ENCODE data around the gene MPDU1. TPM values are rescaled to one million over a fixed set of nuclear protein-coding genes. Genes with fewer than 3 reads are reported as not detected.

The MPDU1 gene
- total RNA-seq, 6 experiments from 2014 or later: 59.2 to 91.2 (median 68.6) TPM

DNA sequence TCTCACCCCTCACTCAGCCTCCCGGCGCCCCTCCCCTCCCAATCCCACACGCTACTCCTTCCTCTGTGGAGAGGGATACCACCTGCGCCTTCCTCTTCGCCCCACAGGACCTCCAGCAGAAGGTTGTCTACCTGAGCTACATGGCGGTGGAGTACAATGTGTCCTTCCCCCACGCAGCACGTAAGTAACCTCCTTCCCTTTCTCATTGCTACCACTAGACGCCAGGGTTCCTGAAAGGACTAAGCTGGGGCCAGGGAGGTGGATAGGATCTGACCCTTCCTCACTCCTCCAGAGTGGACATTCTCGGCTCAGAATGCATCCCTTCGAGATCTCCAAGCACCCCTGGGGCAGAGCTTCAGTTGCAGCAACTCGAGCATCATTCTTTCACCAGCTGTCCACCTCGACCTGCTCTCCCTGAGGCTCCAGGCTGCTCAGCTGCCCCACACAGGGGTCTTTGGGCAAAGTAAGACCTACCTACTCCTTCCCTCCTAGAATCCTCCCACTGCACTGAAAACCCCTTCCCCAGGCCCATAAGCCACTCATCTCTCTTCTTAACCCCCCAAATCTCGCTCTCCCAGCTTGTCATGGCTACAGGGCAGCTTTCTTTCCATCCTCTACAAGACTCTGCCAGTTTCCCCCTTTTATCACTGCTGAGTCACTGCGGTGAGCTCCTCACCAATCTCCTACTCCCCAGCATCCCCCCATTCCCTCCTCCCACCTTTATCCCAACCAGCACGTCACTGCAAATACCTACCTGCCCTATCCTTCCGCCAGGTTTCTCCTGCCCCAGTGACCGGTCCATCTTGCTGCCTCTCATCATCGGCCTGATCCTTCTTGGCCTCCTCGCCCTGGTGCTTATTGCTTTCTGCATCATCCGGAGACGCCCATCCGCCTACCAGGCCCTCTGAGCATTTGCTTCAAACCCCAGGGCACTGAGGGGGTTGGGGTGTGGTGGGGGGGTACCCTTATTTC, 2.8 kb upstream of the MPDU1 start:
- no peak for DNase-seq
- peaks cover 88% of the 10 kb centered on the region for H3K4me1 Mint-ChIP-seq (ENCODE audit: low read depth)
- H3K9me3 Mint-ChIP-seq: peaks cover 6% of the 10 kb centered on the region
- H3K27me3 Mint-ChIP-seq (ENCODE audit: insufficient read depth): peaks cover 44% of the 10 kb centered on the region
- H3K4me3 Mint-ChIP-seq: peak overlapping the region; percentile 71
- H3K36me3 Mint-ChIP-seq (ENCODE audit: low read depth): peaks cover 55% of the 10 kb centered on the region
- TF ChIP-seq, protein P1, sequence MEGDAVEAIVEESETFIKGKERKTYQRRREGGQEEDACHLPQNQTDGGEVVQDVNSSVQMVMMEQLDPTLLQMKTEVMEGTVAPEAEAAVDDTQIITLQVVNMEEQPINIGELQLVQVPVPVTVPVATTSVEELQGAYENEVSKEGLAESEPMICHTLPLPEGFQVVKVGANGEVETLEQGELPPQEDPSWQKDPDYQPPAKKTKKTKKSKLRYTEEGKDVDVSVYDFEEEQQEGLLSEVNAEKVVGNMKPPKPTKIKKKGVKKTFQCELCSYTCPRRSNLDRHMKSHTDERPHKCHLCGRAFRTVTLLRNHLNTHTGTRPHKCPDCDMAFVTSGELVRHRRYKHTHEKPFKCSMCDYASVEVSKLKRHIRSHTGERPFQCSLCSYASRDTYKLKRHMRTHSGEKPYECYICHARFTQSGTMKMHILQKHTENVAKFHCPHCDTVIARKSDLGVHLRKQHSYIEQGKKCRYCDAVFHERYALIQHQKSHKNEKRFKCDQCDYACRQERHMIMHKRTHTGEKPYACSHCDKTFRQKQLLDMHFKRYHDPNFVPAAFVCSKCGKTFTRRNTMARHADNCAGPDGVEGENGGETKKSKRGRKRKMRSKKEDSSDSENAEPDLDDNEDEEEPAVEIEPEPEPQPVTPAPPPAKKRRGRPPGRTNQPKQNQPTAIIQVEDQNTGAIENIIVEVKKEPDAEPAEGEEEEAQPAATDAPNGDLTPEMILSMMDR (IDR thresholded peaks at IDR 0.05): no peak
- peak overlapping the region; percentile 97 for H3K27ac Mint-ChIP-seq

DNA sequence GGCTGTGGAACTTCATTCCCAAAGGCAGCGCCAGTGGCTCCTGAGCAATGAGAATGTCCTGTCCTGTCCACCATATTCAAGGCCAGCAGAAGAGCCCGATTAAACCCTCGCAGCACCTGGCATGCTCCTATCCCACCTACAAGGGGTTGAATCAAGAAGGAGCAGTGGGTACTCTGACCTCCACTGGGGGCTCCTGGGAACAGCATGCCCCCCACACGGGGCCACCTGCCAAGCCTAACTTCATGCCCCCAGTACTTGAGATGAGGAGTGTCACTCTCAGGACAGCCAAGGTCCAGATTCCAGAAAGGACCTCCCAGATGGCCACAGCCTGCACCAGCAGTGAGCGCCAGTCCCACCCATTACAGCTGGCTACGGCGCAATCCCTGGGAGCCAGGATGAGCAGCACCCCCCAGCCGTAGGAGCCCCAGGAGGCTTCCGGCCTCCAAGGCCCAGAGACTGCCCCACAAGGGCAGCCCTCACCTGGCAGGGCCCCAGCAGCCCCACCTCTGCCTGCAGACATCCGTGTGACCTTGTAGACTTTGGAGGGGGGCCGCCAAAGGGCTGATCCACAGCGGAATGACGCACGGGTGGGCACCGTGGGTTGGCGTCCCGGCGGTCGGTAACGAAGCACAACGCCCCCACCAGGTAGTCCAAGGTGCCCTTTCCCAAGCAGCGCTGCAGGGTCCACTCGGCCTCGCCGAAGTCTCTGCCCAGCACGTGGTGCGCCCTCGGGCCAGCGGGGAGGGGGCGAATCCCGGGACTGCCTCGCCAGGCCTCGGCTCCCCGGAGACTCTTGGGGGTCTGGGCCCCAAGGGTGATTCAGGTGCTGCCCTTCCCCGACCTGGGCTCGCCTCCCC, 1.0 kb upstream of the MPDU1 start:
- Mint-ChIP-seq H3K27ac (peak overlapping the region; percentile 100), H3K4me1 (ENCODE audit: low read depth) (peaks cover 88% of the 10 kb centered on the region), H3K36me3 (ENCODE audit: low read depth) (peaks cover 42% of the 10 kb centered on the region), H3K9me3 (peaks cover 6% of the 10 kb centered on the region), H3K4me3 (peak overlapping the region; percentile 44), H3K27me3 (ENCODE audit: insufficient read depth) (peaks cover 35% of the 10 kb centered on the region)
- TF ChIP-seq, protein P1 (IDR thresholded peaks at IDR 0.05): peak; percentile 17; the same call in 1 of the 2 replicates
- DNase-seq: no peak

- Mint-ChIP-seq H3K4me3 (peak overlapping the region; percentile 75), H3K27ac (peak overlapping the region; percentile 94), H3K36me3 (ENCODE audit: low read depth) (peaks cover 32% of the 10 kb centered on the region), H3K27me3 (ENCODE audit: insufficient read depth) (peaks cover 9% of the 10 kb centered on the region), H3K4me1 (ENCODE audit: low read depth) (peaks cover 77% of the 10 kb centered on the region), H3K9me3 (no peaks in the 10 kb centered on the region)
- no peak for DNase-seq
- TF ChIP-seq, protein P1 (IDR thresholded peaks at IDR 0.05): peak; percentile 49; the same call in 1 of the 2 replicates
Measured at GRCh38 chr17:7586673-7587419, 3.2 kb downstream of the MPDU1 start.

- Mint-ChIP-seq H3K27me3 (ENCODE audit: insufficient read depth) (peaks cover 9% of the 10 kb centered on the region), H3K27ac (peak overlapping the region; percentile 94), H3K4me1 (ENCODE audit: low read depth) (peaks cover 71% of the 10 kb centered on the region), H3K9me3 (no peaks in the 10 kb centered on the region), H3K36me3 (ENCODE audit: low read depth) (peaks cover 26% of the 10 kb centered on the region), H3K4me3 (peak overlapping the region; percentile 75)
- TF ChIP-seq, protein P1 (IDR thresholded peaks at IDR 0.05): peak; percentile 36; the same call in 1 of the 2 replicates
- DNase-seq: peak; percentile 97
Measured at GRCh38 chr17:7587420-7588151, 3.9 kb downstream of the MPDU1 start.

All from HFFc6 (cell line).